ENCODE measurements around the gene STXBP2.
A peak's percentile ranks its signal among the peaks of the same experiment; 100 is the strongest.

Gene STXBP2

GRCh38 chr19:7618348-7618747 lies 18.6 kb upstream of the STXBP2 start (continued):
- TF ChIP-seq KLF17 (tag by site-specific recombination; IDR thresholded peaks at IDR 0.05), result no peak
- TF ChIP-seq PRDM2 (tag by site-specific recombination; IDR thresholded peaks at IDR 0.05; ENCODE audit: borderline replicate concordance), result no peak
- no peak for TF ChIP-seq ZNF362 (tag by site-specific recombination; IDR thresholded peaks at IDR 0.05)
- TF ChIP-seq PATZ1 (tag by site-specific recombination; IDR thresholded peaks at IDR 0.05), result no peak
- no peak for TF ChIP-seq ZNF2 (tag by site-specific recombination; IDR thresholded peaks at IDR 0.05)
- no peak for TF ChIP-seq ZNF211 (tag by site-specific recombination; IDR thresholded peaks at IDR 0.05; ENCODE audit: low read depth)
- peak; percentile 54 for TF ChIP-seq HIC1 (tag by site-specific recombination; IDR thresholded peaks at IDR 0.05)
- 0 out of 2 replicates have a peak, but pooled peaks have one; percentile 35 for TF ChIP-seq ZNF747 (tag by site-specific recombination; IDR thresholded peaks at IDR 0.05)
- no peak for TF ChIP-seq OSR2 (tag by site-specific recombination; IDR thresholded peaks at IDR 0.05)
- TF ChIP-seq BCL11B (tag by site-specific recombination; IDR thresholded peaks at IDR 0.05; ENCODE audit: low read depth), result no peak
- no peak for TF ChIP-seq ZNF10 (tag by site-specific recombination; IDR thresholded peaks at IDR 0.05)
- no peak for TF ChIP-seq ATF2 (tag by site-specific recombination; IDR thresholded peaks at IDR 0.05; ENCODE audit: low read depth)
- TF ChIP-seq ZNF138 (tag by site-specific recombination; IDR thresholded peaks at IDR 0.05; ENCODE audit: borderline replicate concordance), result no peak
- TF ChIP-seq ZNF623 (tag by site-specific recombination; IDR thresholded peaks at IDR 0.05), result no peak
- TF ChIP-seq ZNF621 (tag by site-specific recombination; IDR thresholded peaks at IDR 0.05), result no peak
